Keratinocyte (primary cell): ENCODE measurements around the gene MNX1. TPM values are rescaled to one million over a fixed set of nuclear protein-coding genes. Genes with fewer than 3 reads are reported as not detected.

Source experiments
- DNase-seq: peaks from one replicate; pipeline ENCODE4 v3.0.0-alpha.2; 2011; ENCODE audit warnings: low read depth, missing footprints, low spot score
- FAIRE-seq: peaks from 2 replicates; lab custom pipeline; 2011; peaks lifted over from hg19 to GRCh38; lab: Jason Lieb, UNC
- H2AFZ ChIP-seq: 2 replicates; pipeline ENCODE4 v1.6.0; 2012; ENCODE audit warnings: low read length, control low read depth, inconsistent platforms; ENCODE audit not compliant: control insufficient read depth
- H3K27ac ChIP-seq: 2 replicates; pipeline ENCODE4 v1.5.1; 2011; ENCODE audit warnings: low read length; ENCODE audit not compliant: control insufficient read depth, insufficient read depth
- H3K27me3 ChIP-seq: 3 replicates; pipeline ENCODE4 v1.6.0; 2011; ENCODE audit warnings: low read length; ENCODE audit not compliant: control insufficient read depth, insufficient read depth; ENCODE audit errors: extremely low read depth
- H3K36me3 ChIP-seq, 2 experiments: 2 replicates in 1 of 2; 3 replicates in 1 of 2; pipeline ENCODE4 v1.5.1; 2011; ENCODE audit warnings: low read length in 2 of 2, mild to moderate bottlenecking in 1 of 2; ENCODE audit not compliant: control insufficient read depth in 2 of 2, insufficient read depth in 2 of 2; ENCODE audit errors: extremely low read depth in 1 of 2
- H3K4me1 ChIP-seq: 3 replicates; pipeline ENCODE4 v1.5.1; 2011; ENCODE audit warnings: low read length; ENCODE audit not compliant: control insufficient read depth, insufficient read depth; ENCODE audit errors: extremely low read depth
- H3K4me2 ChIP-seq: 3 replicates; pipeline ENCODE4 v1.6.0; 2011; ENCODE audit warnings: low read depth, low read length; ENCODE audit not compliant: control insufficient read depth, insufficient read depth; ENCODE audit errors: extremely low read depth
- H3K4me3 ChIP-seq, 3 experiments: fragments of 200-600 bp in 1 of 3; sonication (generic) in 1 of 3; 2 replicates in 2 of 3; 3 replicates in 1 of 3; pipeline ENCODE4 v1.5.1; 2011 to 2016; ENCODE audit warnings: low read length in 3 of 3, mild to moderate bottlenecking in 3 of 3, control low read depth in 2 of 3, inconsistent platforms in 1 of 3, low read depth in 1 of 3, mixed read lengths in 1 of 3, mixed run types in 1 of 3, moderate library complexity in 1 of 3; ENCODE audit not compliant: control insufficient read depth in 2 of 3, insufficient read depth in 2 of 3; ENCODE audit errors: extremely low read depth in 1 of 3
- H3K79me2 ChIP-seq: 2 replicates; pipeline ENCODE4 v1.6.0; 2012; ENCODE audit warnings: low read length; ENCODE audit not compliant: control insufficient read depth, insufficient read depth
- H3K9ac ChIP-seq: 3 replicates; pipeline ENCODE4 v1.6.0; 2011; ENCODE audit warnings: low read length; ENCODE audit not compliant: control insufficient read depth, insufficient read depth; ENCODE audit errors: extremely low read depth
- H3K9me1 ChIP-seq: 3 replicates; pipeline ENCODE4 v1.6.0; 2011; ENCODE audit warnings: low read length; ENCODE audit not compliant: control insufficient read depth, insufficient read depth; ENCODE audit errors: extremely low read depth
- H3K9me3 ChIP-seq: 2 replicates; pipeline ENCODE4 v1.5.1; 2012; ENCODE audit warnings: low read depth, low read length; ENCODE audit not compliant: control insufficient read depth
- H4K20me1 ChIP-seq: 3 replicates; pipeline ENCODE4 v1.6.0; 2011; ENCODE audit warnings: low read length; ENCODE audit not compliant: control insufficient read depth, insufficient read depth; ENCODE audit errors: extremely low read depth
- CTCF ChIP-seq, 3 experiments: IDR thresholded peaks in 1 of 3; conservative IDR thresholded peaks in 1 of 3; optimal IDR thresholded peaks in 1 of 3; 2 replicates in 2 of 3; 3 replicates in 1 of 3; pipeline versions ENCODE3 to v1.5.1; 2011; ENCODE audit warnings: low read length in 3 of 3, mild to moderate bottlenecking in 3 of 3, moderate library complexity in 2 of 3, control low read depth in 1 of 3, inconsistent platforms in 1 of 3; ENCODE audit not compliant: insufficient read depth in 2 of 3; ENCODE audit errors: extremely low read depth in 1 of 3
- EZH2 ChIP-seq: IDR thresholded peaks from one replicate; pipeline ENCODE4 v1.6.1; 2012; ENCODE audit warnings: inconsistent platforms, mild to moderate bottlenecking, low read length, moderate library complexity
- dilution Hi-C: fragments of 300-500 bp; cut with MboI; formaldehyde crosslinking; loops from one replicate; pipeline ENCODE4 v1.7.0; 2020; ENCODE audit warnings: low sequenced_read_pairs; ENCODE audit not compliant: extremely low pct_ligation_motif_present
- polyA plus RNA-seq, 5 experiments: library from polyadenylated mRNA; depleted of rRNA in 3 of 5; stranded (reverse) in 3 of 5; stranded (forward) in 1 of 5; unstranded in 1 of 5; fragments of >200 nt; gene quantifications; 1 replicate in 1 of 5; 2 replicates in 3 of 5; 3 replicates in 1 of 5; pipeline versions ENCODE4 v1.2.1 to v1.2.3, GENCODE V29; 2011 to 2012; ENCODE audit warnings: missing spikeins in 2 of 5, low read depth in 1 of 5, low replicate concordance in 1 of 5

Gene MNX1
- polyA plus RNA-seq, 1 donor (not counting 4 experiments of a cell fraction or from before 2014, with no cell fraction given): not detected

DNA sequence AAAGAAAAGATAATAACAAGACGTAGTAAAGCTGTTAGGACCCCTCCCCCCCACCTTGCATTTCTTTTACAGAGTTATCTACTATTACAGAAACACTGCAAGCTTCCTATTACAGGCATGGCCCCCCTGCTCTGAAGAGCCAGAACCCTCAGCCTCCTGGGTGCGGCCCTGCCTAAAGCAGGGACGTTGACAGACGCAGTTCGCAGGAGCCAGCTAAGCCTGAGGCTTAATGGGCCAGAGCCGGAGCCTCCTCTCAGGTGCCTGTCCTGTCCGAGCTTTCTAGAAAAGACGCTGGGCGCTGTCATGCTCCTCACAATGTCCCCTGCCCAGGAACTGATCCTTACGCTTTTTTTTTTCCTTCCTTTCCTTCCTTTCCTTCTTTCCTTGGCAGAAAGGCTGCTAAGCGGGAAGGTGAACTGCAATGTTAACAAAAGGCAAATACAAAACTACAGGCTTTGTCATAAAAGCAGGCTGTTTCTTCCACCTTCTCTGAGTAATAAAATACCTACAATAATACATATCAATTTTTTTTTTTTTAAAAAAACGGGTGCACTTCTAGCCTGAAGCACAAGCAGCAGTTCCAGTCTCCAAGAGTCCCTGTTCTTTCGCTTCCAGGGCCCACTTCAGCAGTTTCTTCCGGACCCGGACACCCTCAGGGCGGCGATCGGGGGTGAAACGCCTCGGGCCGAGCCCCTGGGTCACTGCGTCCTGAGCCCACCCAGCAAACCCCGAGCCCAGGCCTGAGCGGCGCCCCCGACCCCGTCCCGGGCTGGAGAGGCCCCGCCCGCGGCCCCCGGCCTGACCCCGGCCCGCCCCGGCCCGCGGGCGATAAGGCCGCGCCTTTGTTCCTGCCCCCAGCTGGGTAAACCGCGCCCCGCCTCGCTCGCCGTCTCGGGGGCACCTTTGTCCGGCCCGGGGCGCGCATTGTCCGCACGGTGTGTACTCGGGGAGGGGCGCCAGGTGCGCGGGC, 11.2 kb downstream of the MNX1 start:
- Histone ChIP-seq H3K27me3 (peaks cover 60% of the 10 kb centered on the region), H3K9ac (no peak overlapping the region)
- FAIRE-seq: no peak

GRCh38 chr7:156994417-156994816, 16.0 kb downstream of the MNX1 start:
- no peak for TF ChIP-seq CTCF (optimal IDR thresholded peaks at IDR 0.05 in 1 of 3, IDR thresholded peaks at IDR 0.05 in 1 of 3, conservative IDR thresholded peaks at IDR 0.05 in 1 of 3; ENCODE audit: extremely low read depth in 1 of 3, insufficient read depth in 2 of 3, low read length in 3 of 3)
- no peak for TF ChIP-seq EZH2
- no peaks in the 10 kb centered on the region for H3K9me1 ChIP-seq
- H3K4me2 ChIP-seq: no peak overlapping the region
- no peaks in the 10 kb centered on the region for H3K9me3 ChIP-seq
- H3K36me3 ChIP-seq: no peaks in the 10 kb centered on the region
- H3K27ac ChIP-seq: no peak overlapping the region
- no peaks in the 10 kb centered on the region for H3K79me2 ChIP-seq
- DNase-seq (no peak), FAIRE-seq (no peak)
- H3K9ac ChIP-seq: no peak overlapping the region
- no peaks in the 10 kb centered on the region for H4K20me1 ChIP-seq
- H2AFZ ChIP-seq: no peak overlapping the region
- dilution Hi-C loops: no loop called here
- H3K4me1 ChIP-seq: no peaks in the 10 kb centered on the region
- no peak overlapping the region for H3K4me3 ChIP-seq
- peaks cover 18% of the 10 kb centered on the region for H3K27me3 ChIP-seq

More for the DNA sequence above, 11.2 kb downstream of the MNX1 start:
- H2AFZ ChIP-seq: no peak overlapping the region
- H3K36me3 ChIP-seq: no peaks in the 10 kb centered on the region
- H3K9me3 ChIP-seq: no peaks in the 10 kb centered on the region
- H3K27ac ChIP-seq: no peak overlapping the region
- no peaks in the 10 kb centered on the region for H3K9me1 ChIP-seq
- H3K4me3 ChIP-seq: peak overlapping the region; percentile 19 to 35 (median 20)
- peaks cover 6% of the 10 kb centered on the region for H3K4me1 ChIP-seq
- DNase-seq: no peak
- peak overlapping the region; percentile 56 for H3K4me2 ChIP-seq
- TF ChIP-seq CTCF (optimal IDR thresholded peaks at IDR 0.05 in 1 of 3, IDR thresholded peaks at IDR 0.05 in 1 of 3, conservative IDR thresholded peaks at IDR 0.05 in 1 of 3; ENCODE audit: extremely low read depth in 1 of 3, insufficient read depth in 2 of 3, low read length in 3 of 3) (no peak), EZH2 (peak; percentile 47)
- H4K20me1 ChIP-seq: no peaks in the 10 kb centered on the region
- no peaks in the 10 kb centered on the region for H3K79me2 ChIP-seq
- dilution Hi-C loops: no loop called here
